H1 (cell line): ENCODE measurements around the gene FHIT. TPM values are rescaled to one million over a fixed set of nuclear protein-coding genes. Genes with fewer than 3 reads are reported as not detected.

Experiments used
- CTCF ChIA-PET: fragments of 300-600 bp; sonication (Branson Sonifier 250); formaldehyde crosslinking; loops from one replicate; lab custom pipeline; 2021; ENCODE audit not compliant: partially characterized antibody; lab: Charles Lee
- POLR2A ChIA-PET: fragments of 300-600 bp; sonication (Branson Sonifier 250); formaldehyde crosslinking; loops from one replicate; lab custom pipeline; 2021; ENCODE audit warnings: inconsistent platforms; ENCODE audit not compliant: partially characterized antibody; lab: Charles Lee
- DNase-seq, 2 experiments: peaks; one replicate each; pipeline versions ENCODE4 v3.0.0 to v3.0.0-alpha.2; 2010 to 2022; ENCODE audit warnings: low spot score in 2 of 2, low read depth in 1 of 2, mixed read lengths in 1 of 2
- FAIRE-seq: peaks from 2 replicates; lab custom pipeline; 2011; peaks lifted over from hg19 to GRCh38; lab: Jason Lieb, UNC
- H2AFZ ChIP-seq: 2 replicates; pipeline ENCODE4 v1.8.1; 2012; ENCODE audit warnings: low read length, inconsistent platforms
- H2AK5ac ChIP-seq: 2 replicates; pipeline ENCODE4 v1.6.1; 2013; ENCODE audit warnings: low read depth, low read length
- H2BK120ac ChIP-seq: replicated peaks from 2 replicates; pipeline ENCODE3; 2013; ENCODE audit warnings: low read depth, low read length, inconsistent platforms
- H2BK12ac ChIP-seq: 2 replicates; pipeline ENCODE4 v1.6.1; 2013; ENCODE audit warnings: low read depth, low read length
- H2BK15ac ChIP-seq: 2 replicates; pipeline ENCODE4 v1.6.1; 2013; ENCODE audit warnings: low read length
- H2BK20ac ChIP-seq: 2 replicates; pipeline ENCODE4 v1.6.1; 2013; ENCODE audit warnings: low read length
- H2BK5ac ChIP-seq: 2 replicates; pipeline ENCODE4 v1.6.1; 2013; ENCODE audit warnings: low read depth, low read length
- H3K14ac ChIP-seq: 2 replicates; pipeline ENCODE4 v1.6.1; 2013; ENCODE audit warnings: inconsistent platforms; ENCODE audit not compliant: insufficient read length
- H3K18ac ChIP-seq: 2 replicates; pipeline ENCODE4 v1.6.1; 2013; ENCODE audit warnings: low read length; ENCODE audit errors: extremely low read depth
- H3K23ac ChIP-seq: 2 replicates; pipeline ENCODE4 v1.6.1; 2013; ENCODE audit warnings: inconsistent platforms; ENCODE audit not compliant: insufficient read length
- H3K23me2 ChIP-seq: 2 replicates; pipeline ENCODE4 v1.6.1; 2013; ENCODE audit warnings: low read depth, low read length
- H3K27ac ChIP-seq: 2 replicates; pipeline ENCODE4 v1.6.1; 2011; ENCODE audit warnings: low read depth, low read length, inconsistent platforms
- H3K27me3 ChIP-seq, 4 experiments: replicated peaks in 1 of 4; 1 replicate in 1 of 4; 2 replicates in 3 of 4; pipeline versions ENCODE4 v1.6.1 to v1.8.1; 2011 to 2013; ENCODE audit warnings: low read length in 3 of 4, mild to moderate bottlenecking in 3 of 4, inconsistent platforms in 2 of 4, mixed read lengths in 2 of 4, moderate library complexity in 1 of 4; ENCODE audit not compliant: control insufficient read depth in 3 of 4, insufficient read depth in 3 of 4; ENCODE audit errors: extremely low read depth in 1 of 4
- H3K36me3 ChIP-seq, 4 experiments: 2 replicates each; pipeline versions ENCODE4 v1.6.1 to v1.8.1; 2011 to 2013; ENCODE audit warnings: mild to moderate bottlenecking in 4 of 4, low read length in 3 of 4, moderate library complexity in 2 of 4, control low read depth in 1 of 4, inconsistent platforms in 1 of 4; ENCODE audit not compliant: insufficient read depth in 4 of 4, control insufficient read depth in 2 of 4
- H3K4ac ChIP-seq: replicated peaks from 2 replicates; pipeline ENCODE3; 2013; ENCODE audit warnings: low read length, low read depth, mixed read lengths, inconsistent platforms; ENCODE audit not compliant: insufficient read length
- H3K4me1 ChIP-seq, 4 experiments: replicated peaks in 1 of 4; 1 replicate in 1 of 4; 2 replicates in 3 of 4; pipeline versions ENCODE4 v1.6.1 to v1.8.1; 2011 to 2013; ENCODE audit warnings: low read length in 3 of 4, inconsistent platforms in 2 of 4, mixed read lengths in 1 of 4; ENCODE audit not compliant: insufficient read depth in 4 of 4, control insufficient read depth in 3 of 4
- H3K4me2 ChIP-seq, 2 experiments: 2 replicates each; pipeline versions ENCODE4 v1.6.1 to v1.8.1; 2011 to 2013; ENCODE audit warnings: low read depth in 2 of 2, low read length in 2 of 2, control low read depth in 1 of 2, inconsistent platforms in 1 of 2, mild to moderate bottlenecking in 1 of 2; ENCODE audit not compliant: insufficient read depth in 1 of 2
- H3K4me3 ChIP-seq, 4 experiments: fragments of 200-600, 300-600 bp in 1 of 4; sonication (generic), shearing (Covaris generic), sonication (Bioruptor Twin) in 1 of 4; 2 replicates each; pipeline versions ENCODE4 v1.5.1 to v1.8.1; 2011 to 2016; ENCODE audit warnings: low read length in 4 of 4, low read depth in 3 of 4, control low read depth in 2 of 4, inconsistent platforms in 2 of 4, mild to moderate bottlenecking in 2 of 4, mixed read lengths in 1 of 4, moderate library complexity in 1 of 4; ENCODE audit not compliant: insufficient read depth in 2 of 4; ENCODE audit errors: extremely low read depth in 1 of 4
- H3K56ac ChIP-seq: replicated peaks from 2 replicates; pipeline ENCODE3; 2013; ENCODE audit warnings: low read depth, mild to moderate bottlenecking, mixed read lengths, low read length, inconsistent platforms; ENCODE audit not compliant: insufficient read length
- H3K79me1 ChIP-seq: 2 replicates; pipeline ENCODE4 v1.6.1; 2013; ENCODE audit warnings: low read depth, low read length, control low read depth
- H3K79me2 ChIP-seq, 2 experiments: 2 replicates each; pipeline versions ENCODE4 v1.6.1 to v1.8.1; 2012 to 2013; ENCODE audit warnings: low read length in 2 of 2, mild to moderate bottlenecking in 2 of 2, inconsistent platforms in 1 of 2; ENCODE audit not compliant: insufficient read depth in 2 of 2, control insufficient read depth in 1 of 2
- H3K9ac ChIP-seq, 4 experiments: replicated peaks in 1 of 4; 1 replicate in 1 of 4; 2 replicates in 3 of 4; pipeline versions ENCODE4 v1.6.1 to v1.8.1; 2011 to 2013; ENCODE audit warnings: low read depth in 3 of 4, low read length in 3 of 4, control low read depth in 2 of 4, mild to moderate bottlenecking in 2 of 4, moderate library complexity in 2 of 4, inconsistent platforms in 1 of 4; ENCODE audit errors: extremely low read depth in 1 of 4
- H3K9me3 ChIP-seq, 2 experiments: 2 replicates each; pipeline versions ENCODE4 v1.6.1 to v1.8.1; 2012 to 2013; ENCODE audit warnings: mild to moderate bottlenecking in 2 of 2, moderate library complexity in 2 of 2, control low read depth in 1 of 2, inconsistent platforms in 1 of 2, low read depth in 1 of 2, low read length in 1 of 2, mixed read lengths in 1 of 2; ENCODE audit not compliant: insufficient read depth in 2 of 2
- H4K20me1 ChIP-seq, 2 experiments: replicated peaks in 1 of 2; 2 replicates each; pipeline versions ENCODE3 to v1.8.1; 2011 to 2013; ENCODE audit warnings: inconsistent platforms in 2 of 2, low read length in 2 of 2, mild to moderate bottlenecking in 1 of 2; ENCODE audit not compliant: insufficient read depth in 2 of 2, control insufficient read depth in 1 of 2
- H4K5ac ChIP-seq: 2 replicates; pipeline ENCODE4 v1.6.1; 2013; ENCODE audit warnings: low read length, low read depth, mixed read lengths, inconsistent platforms; ENCODE audit not compliant: insufficient read length
- H4K8ac ChIP-seq: 2 replicates; pipeline ENCODE4 v1.8.0; 2013; ENCODE audit warnings: mild to moderate bottlenecking, moderate library complexity, low read length, inconsistent platforms; ENCODE audit not compliant: insufficient read depth; ENCODE audit errors: extremely low read depth
- H4K91ac ChIP-seq: replicated peaks from 2 replicates; pipeline ENCODE3; 2013; ENCODE audit warnings: low read length, mixed read lengths, inconsistent platforms; ENCODE audit not compliant: insufficient read length
- PHF8 ChIP-seq: fragments of 200-600 bp; sonication (generic); conservative IDR thresholded peaks from 2 replicates; pipeline ENCODE4 v1.7.1; 2012; ENCODE audit warnings: low read depth, mild to moderate bottlenecking, inconsistent platforms, low read length, moderate library complexity
- SIX5 ChIP-seq: IDR thresholded peaks from 2 replicates; pipeline ENCODE4 v1.6.1; 2011; ENCODE audit warnings: mild to moderate bottlenecking, low read depth, low read length
- WGBS, 2 experiments: shearing (Covaris generic) in 1 of 2; methylation state at CpG; one replicate each; pipeline versions ENCODE4 v1.1.6 to v1.1.7; 2013 to 2015; ENCODE audit warnings: low lambda C conversion rate in 2 of 2, mixed read lengths in 2 of 2, inconsistent platforms in 1 of 2, low coverage in 1 of 2, missing lambda C conversion rate in 1 of 2; ENCODE audit not compliant: insufficient replicate concordance in 2 of 2, insufficient coverage in 1 of 2, insufficient read length in 1 of 2; ENCODE audit errors: extremely low coverage in 1 of 2, missing lambda C conversion rate in 1 of 2; 5-methylcytosine and 5-hydroxymethylcytosine counted together
- polyA plus RNA-seq, 7 experiments: library from polyadenylated mRNA; depleted of rRNA in 3 of 7; stranded (reverse) in 5 of 7; unstranded in 2 of 7; fragments of >200 nt in 5 of 7; fragments of 200-250 nt in 2 of 7; gene quantifications; 1 replicate in 5 of 7; 2 replicates in 1 of 7; 4 replicates in 1 of 7; pipeline versions ENCODE4 v1.2.1 to v1.2.3, GENCODE V29; 2011 to 2013; ENCODE audit warnings: missing spikeins in 2 of 7, mixed read lengths in 2 of 7
- total RNA-seq: library from RNA; stranded (reverse); fragmentation: NEBNext Ultra II Directional; extraction: Animal tissue kit (Norgen Biotek cat#: 25700); gene quantifications from 2 replicates; pipeline ENCODE4 v1.2.1, GENCODE V29; 2021

The FHIT gene
- total and polyA plus RNA-seq, 2 of the 8 experiments (the other 6 are each of a cell fraction or from before 2014, with no cell fraction given) = 1.2 to 3.2 TPM

- Histone ChIP-seq H3K79me1 (no peaks in the 10 kb centered on the region), H3K4ac (no peak overlapping the region), H2BK5ac (no peak overlapping the region), H3K14ac (no peak overlapping the region), H2BK20ac (0 out of 2 replicates have a peak overlapping the region, but pooled peaks have one; percentile 38), H3K79me2 (no peaks in the 10 kb centered on the region), H3K4me2 (no peak overlapping the region), H3K9ac (no peak overlapping the region), H3K4me3 (no peak overlapping the region), H3K56ac (no peak overlapping the region), H3K27ac (no peak overlapping the region), H3K9me3 (peaks cover 3 to 4% of the 10 kb centered on the region in 2 experiments; a peak in 1 of 4 replicates), H4K8ac (no peak overlapping the region), H3K4me1 (no peaks in the 10 kb centered on the region), H3K23ac (no peak overlapping the region), H3K27me3 (no peaks in the 10 kb centered on the region), H3K18ac (no peak overlapping the region), H2BK12ac (no peak overlapping the region), H4K91ac (no peak overlapping the region), H2BK15ac (no peak overlapping the region), H3K23me2 (no peaks in the 10 kb centered on the region), H2AFZ (no peak overlapping the region), H2BK120ac (no peak overlapping the region), H3K36me3 (no peaks in the 10 kb centered on the region; a peak in 1 of 8 replicates), H4K5ac (no peak overlapping the region), H2AK5ac (no peak overlapping the region), H4K20me1 (no peaks in the 10 kb centered on the region)
- 95% methylated on average over 6 of the region's 6 CpGs; no CpG with 5 or more reads in 1 of the 2 experiments for WGBS, 2 experiments
- no peak for FAIRE-seq
- ChIA-PET POLR2A (no interaction called here), CTCF (no interaction called here)
- no peak for DNase-seq
- no peak for TF ChIP-seq SIX5
- no peak for TF ChIP-seq PHF8
These were observed 522.2 kb downstream of the FHIT start for GRCh38 chr3:60729056-60729455.
